ENCODE data around the gene FOXO6.

The FOXO6 gene

DNA sequence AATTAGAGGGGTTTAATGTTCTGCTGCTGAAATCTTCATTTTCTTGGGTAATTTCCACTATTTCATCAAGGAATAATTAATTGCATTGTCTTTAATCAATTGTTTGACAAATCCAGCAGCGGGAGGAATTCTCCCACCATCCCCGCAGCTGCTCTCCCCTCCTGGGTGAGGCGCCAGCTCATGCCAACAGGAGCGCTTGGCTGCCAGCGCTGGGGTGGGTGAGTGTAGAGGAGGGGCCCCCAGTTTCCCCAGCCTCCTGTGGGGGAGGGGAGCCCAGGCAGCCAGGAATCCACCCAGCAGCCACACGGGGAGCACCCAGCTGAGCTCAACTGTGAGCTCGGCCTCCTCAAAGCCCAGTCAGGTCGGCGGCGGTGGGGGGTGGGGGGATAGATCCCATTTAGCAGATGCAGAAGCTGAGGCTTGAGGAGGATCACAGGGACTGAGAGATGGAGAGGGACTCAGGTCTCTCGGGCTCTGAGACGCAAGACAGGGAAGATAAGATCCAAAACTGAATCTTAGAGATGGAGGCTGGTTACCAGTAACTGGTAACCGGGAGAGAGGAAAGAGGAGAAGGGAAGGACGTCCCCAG is 46.5 kb downstream of the FOXO6 start:
- no peak overlapping the region for H3K27ac ChIP-seq
- TF ChIP-seq, protein P1, sequence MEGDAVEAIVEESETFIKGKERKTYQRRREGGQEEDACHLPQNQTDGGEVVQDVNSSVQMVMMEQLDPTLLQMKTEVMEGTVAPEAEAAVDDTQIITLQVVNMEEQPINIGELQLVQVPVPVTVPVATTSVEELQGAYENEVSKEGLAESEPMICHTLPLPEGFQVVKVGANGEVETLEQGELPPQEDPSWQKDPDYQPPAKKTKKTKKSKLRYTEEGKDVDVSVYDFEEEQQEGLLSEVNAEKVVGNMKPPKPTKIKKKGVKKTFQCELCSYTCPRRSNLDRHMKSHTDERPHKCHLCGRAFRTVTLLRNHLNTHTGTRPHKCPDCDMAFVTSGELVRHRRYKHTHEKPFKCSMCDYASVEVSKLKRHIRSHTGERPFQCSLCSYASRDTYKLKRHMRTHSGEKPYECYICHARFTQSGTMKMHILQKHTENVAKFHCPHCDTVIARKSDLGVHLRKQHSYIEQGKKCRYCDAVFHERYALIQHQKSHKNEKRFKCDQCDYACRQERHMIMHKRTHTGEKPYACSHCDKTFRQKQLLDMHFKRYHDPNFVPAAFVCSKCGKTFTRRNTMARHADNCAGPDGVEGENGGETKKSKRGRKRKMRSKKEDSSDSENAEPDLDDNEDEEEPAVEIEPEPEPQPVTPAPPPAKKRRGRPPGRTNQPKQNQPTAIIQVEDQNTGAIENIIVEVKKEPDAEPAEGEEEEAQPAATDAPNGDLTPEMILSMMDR (conservative IDR thresholded peaks at IDR 0.05), result no peak

DNA sequence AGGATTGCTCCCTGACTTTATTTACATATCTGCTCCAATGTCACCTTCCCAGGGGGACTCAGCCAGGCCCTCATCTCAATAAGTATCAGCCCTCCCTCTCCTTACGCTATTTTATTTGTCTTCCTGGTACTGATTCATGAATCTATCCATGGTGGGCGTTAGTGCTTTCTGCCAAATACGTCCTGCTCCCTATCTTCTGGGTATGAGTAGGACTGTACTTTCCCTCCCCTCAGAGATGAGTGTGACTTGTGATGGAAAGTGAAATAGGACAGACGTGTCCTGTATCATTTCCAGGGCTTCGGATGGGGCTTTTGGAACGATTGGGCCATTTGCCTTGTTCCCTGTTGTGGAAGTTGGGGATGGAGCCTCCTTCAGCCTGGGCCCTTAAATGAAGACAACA is 47.5 kb downstream of the FOXO6 start:
- TF ChIP-seq, protein P1 (conservative IDR thresholded peaks at IDR 0.05), result no peak

DNA sequence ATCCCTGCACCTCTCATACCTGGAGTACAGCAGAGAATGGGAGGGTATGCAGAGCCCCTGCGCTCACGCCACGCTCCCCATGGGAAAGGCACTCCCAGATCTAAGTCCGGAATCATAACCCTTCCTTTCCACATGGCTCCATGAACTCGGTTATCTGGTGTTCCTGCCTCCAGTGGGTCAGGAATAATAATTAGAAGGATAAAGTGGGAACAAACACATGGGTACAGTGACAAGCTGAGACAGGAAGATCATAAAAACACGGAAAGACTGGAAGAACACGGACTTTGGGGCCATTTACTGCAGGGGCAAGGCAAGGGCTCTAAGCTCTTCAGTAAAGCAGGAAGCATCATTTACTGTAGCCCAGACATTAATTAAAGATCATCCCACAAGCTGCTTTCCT is 48.6 kb downstream of the FOXO6 start:
- TF ChIP-seq, protein P1 (conservative IDR thresholded peaks at IDR 0.05), result no peak
- peak overlapping the region; percentile 31 for H3K27ac ChIP-seq

More for the DNA sequence above, 47.5 kb downstream of the FOXO6 start:
- no peak overlapping the region for H3K27ac ChIP-seq

DNA sequence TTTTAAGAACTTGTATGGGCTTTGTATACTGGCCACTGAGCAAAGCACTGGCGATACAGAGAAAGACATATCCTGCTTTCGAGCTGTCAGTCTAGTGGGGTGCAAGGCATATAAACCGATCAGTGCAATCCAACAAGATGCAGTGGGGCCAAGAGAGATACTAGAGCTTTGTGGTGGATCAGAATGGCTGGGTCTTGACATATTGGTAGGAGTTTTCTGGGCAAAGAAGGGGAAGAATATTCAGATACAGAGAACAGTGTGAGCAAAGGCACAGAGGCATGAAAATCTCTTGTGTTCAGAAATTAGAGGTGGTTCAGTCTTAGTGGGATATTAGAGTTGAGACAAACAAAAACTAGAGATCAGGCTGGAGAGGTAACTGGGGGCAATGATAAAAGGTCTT is 49.2 kb downstream of the FOXO6 start:
- TF ChIP-seq, protein P1 (conservative IDR thresholded peaks at IDR 0.05), result no peak
- peak overlapping the region; percentile 31 for H3K27ac ChIP-seq

DNA sequence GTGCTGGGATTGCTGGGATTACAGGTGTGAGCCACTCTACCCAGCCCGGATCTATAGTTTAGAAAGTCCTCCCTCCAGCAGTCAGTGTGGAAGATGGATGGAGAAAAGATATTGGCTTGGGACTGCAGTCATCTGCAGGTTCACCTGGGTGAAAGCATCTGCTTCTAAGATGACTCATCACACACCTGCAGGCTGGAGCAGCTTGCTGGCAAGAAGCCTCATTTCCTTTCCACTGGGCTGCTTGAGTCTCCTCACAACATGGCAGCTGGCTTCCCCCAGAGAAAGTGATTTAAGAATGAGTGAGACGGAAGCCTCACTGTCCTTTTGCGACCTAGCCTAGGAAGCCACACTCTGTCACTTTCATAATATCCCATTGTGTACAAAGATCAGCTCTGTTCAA is 50.0 kb downstream of the FOXO6 start:
- no peak overlapping the region for H3K27ac ChIP-seq
- TF ChIP-seq, protein P1 (conservative IDR thresholded peaks at IDR 0.05), result no peak

DNA sequence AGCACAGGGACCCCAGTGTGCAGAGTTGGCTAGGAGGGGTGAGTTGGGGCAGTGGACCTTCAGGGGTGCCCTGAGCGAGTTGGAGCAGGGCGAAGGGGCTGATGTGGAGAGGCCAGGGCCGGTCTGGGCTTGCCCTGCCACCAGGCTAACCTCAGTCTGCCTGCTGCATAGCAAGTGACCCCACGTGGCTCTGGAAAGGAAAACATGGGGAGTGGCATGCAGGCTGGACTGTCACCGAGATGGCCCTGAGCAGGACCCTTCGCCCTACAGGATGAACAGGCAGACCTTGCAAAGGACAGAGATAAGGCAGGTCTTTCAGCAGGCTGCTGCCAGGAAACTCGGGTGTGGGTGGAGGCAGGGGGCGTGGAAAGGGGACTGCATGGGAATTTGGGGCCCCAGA is 51.5 kb downstream of the FOXO6 start:
- no peak overlapping the region for H3K27ac ChIP-seq
- TF ChIP-seq, protein P1 (conservative IDR thresholded peaks at IDR 0.05), result no peak

DNA sequence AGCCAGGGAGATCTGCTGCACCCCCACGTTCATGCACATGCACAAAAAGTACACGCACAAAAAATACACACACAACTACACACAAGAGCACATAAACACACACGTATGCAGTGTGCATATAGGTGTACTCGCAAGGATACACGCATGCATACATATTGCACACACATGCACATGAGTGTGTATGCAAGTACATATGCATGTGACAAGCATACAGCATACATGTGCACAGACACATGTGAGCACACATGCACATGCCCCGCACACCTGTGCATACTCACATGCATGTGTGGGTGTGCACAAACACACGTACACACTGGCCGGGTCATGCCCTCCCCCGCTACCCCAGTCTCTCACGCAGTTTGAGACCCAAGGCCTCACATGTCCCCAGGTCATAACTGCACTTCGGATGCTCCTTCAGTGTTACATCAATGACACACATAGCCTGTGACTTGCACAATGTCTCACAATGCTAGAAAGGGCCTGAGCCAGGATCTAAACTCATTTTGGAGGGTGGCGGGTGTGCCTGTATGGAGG is 52.6 kb downstream of the FOXO6 start:
- no peak overlapping the region for H3K27ac ChIP-seq

More for the DNA sequence above, 52.6 kb downstream of the FOXO6 start:
- TF ChIP-seq, protein P1 (conservative IDR thresholded peaks at IDR 0.05), result no peak
